Endodermal cell (in vitro differentiated cells): ENCODE data around the gene PES1. TPM values are rescaled to one million over a fixed set of nuclear protein-coding genes. Genes with fewer than 3 reads are reported as not detected.

ENCODE experiments used
- DNase-seq: peaks from one replicate; pipeline ENCODE4 v3.0.0-alpha.2; 2017
- H3K27ac ChIP-seq: 2 replicates; pipeline ENCODE4 v1.5.1; 2013; ENCODE audit warnings: mild to moderate bottlenecking, low read depth, low read length, moderate library complexity
- H3K27me3 ChIP-seq: 2 replicates; pipeline ENCODE4 v1.6.1; 2013; ENCODE audit warnings: mild to moderate bottlenecking, low read length, moderate library complexity; ENCODE audit not compliant: insufficient read depth, control insufficient read depth, poor library complexity, severe bottlenecking
- H3K36me3 ChIP-seq: 2 replicates; pipeline ENCODE4 v1.7.0; 2013; ENCODE audit warnings: mild to moderate bottlenecking, low read length, moderate library complexity; ENCODE audit not compliant: control insufficient read depth, insufficient read depth
- H3K4me1 ChIP-seq: one replicate; pipeline ENCODE4 v1.7.0; 2013; ENCODE audit warnings: low read length; ENCODE audit not compliant: control insufficient read depth, insufficient read depth
- H3K4me3 ChIP-seq: 2 replicates; pipeline ENCODE4 v1.5.1; 2013; ENCODE audit warnings: mild to moderate bottlenecking, low read length, moderate library complexity
- H3K9ac ChIP-seq: 2 replicates; pipeline ENCODE4 v1.6.1; 2013; ENCODE audit warnings: mild to moderate bottlenecking, low read length, moderate library complexity; ENCODE audit not compliant: poor library complexity, severe bottlenecking; ENCODE audit errors: extremely low read depth
- H3K9me3 ChIP-seq: 2 replicates; pipeline ENCODE4 v1.6.1; 2013; ENCODE audit warnings: mild to moderate bottlenecking, low read length, moderate library complexity; ENCODE audit not compliant: control insufficient read depth
- H3K27ac Mint-ChIP-seq: 2 replicates; pipeline ENCODE4 v1.8.0; 2020; ENCODE audit warnings: mixed read lengths
- H3K27me3 Mint-ChIP-seq: 2 replicates; pipeline ENCODE4 v1.8.0; 2021; ENCODE audit warnings: mild to moderate bottlenecking, mixed read lengths; ENCODE audit not compliant: insufficient read depth
- H3K36me3 Mint-ChIP-seq: 2 replicates; pipeline ENCODE4 v1.8.0; 2020; ENCODE audit warnings: low read depth, mixed read lengths
- H3K4me1 Mint-ChIP-seq: 2 replicates; pipeline ENCODE4 v1.8.0; 2020; ENCODE audit warnings: mixed read lengths
- H3K4me3 Mint-ChIP-seq: 2 replicates; pipeline ENCODE4 v1.8.0; 2020; ENCODE audit warnings: mild to moderate bottlenecking, moderate library complexity, mixed read lengths
- H3K9me3 Mint-ChIP-seq: 2 replicates; pipeline ENCODE4 v1.8.0; 2020; ENCODE audit warnings: mild to moderate bottlenecking, mixed read lengths
- WGBS, 2 experiments: methylation state at CpG; one replicate each; pipeline versions ENCODE4 v1.1.5 to v1.1.7; 2013; ENCODE audit warnings: missing lambda C conversion rate in 2 of 2, mixed read lengths in 1 of 2; ENCODE audit not compliant: insufficient coverage in 1 of 2, insufficient read length in 1 of 2; 5-methylcytosine and 5-hydroxymethylcytosine counted together
- total RNA-seq, 2 donors: library from RNA; stranded (reverse); fragmentation: NEBNext Ultra II Directional in 1 of 2; extraction: Animal tissue kit (Norgen Biotek cat#: 25700) in 1 of 2; gene quantifications; 2 replicates in 1 of 2; 3 replicates in 1 of 2; pipeline ENCODE4 v1.2.1, GENCODE V29; 2021
- TF ChIP-seq, protein P1 (sequence below): fragments of 200-600 bp; sonication (generic); conservative IDR thresholded peaks from 2 replicates; pipeline ENCODE4 v1.5.0; 2021; ENCODE audit warnings: antibody characterized with exemption, mild to moderate bottlenecking

PES1 gene
- total RNA-seq, 2 donors from 2014 or later = 78.7 to 90.2 TPM

DNA sequence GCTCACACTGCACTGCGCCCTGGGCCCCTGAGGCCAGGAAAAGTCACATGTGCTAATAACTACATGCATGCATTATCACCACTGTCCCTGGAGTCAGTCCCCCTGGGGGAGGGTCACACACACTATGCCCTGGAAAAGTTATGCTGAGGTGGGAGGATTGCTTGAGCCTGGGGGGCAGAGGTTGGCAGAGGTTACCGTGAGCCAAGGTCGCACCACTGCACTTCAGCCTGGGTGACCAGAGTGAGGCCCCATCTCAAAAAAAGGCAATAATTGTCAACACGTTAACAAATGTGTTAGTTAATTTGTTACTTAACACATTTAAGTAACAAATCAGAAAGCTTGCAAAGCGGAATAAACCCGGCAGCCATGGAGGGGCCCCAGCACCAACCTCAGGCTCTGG lies 31.8 kb downstream of the PES1 start:
- H3K9me3 ChIP-seq = no peaks in the 10 kb centered on the region
- TF ChIP-seq, protein P1, sequence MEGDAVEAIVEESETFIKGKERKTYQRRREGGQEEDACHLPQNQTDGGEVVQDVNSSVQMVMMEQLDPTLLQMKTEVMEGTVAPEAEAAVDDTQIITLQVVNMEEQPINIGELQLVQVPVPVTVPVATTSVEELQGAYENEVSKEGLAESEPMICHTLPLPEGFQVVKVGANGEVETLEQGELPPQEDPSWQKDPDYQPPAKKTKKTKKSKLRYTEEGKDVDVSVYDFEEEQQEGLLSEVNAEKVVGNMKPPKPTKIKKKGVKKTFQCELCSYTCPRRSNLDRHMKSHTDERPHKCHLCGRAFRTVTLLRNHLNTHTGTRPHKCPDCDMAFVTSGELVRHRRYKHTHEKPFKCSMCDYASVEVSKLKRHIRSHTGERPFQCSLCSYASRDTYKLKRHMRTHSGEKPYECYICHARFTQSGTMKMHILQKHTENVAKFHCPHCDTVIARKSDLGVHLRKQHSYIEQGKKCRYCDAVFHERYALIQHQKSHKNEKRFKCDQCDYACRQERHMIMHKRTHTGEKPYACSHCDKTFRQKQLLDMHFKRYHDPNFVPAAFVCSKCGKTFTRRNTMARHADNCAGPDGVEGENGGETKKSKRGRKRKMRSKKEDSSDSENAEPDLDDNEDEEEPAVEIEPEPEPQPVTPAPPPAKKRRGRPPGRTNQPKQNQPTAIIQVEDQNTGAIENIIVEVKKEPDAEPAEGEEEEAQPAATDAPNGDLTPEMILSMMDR = no peak
- Mint-ChIP-seq H3K4me1 (peaks cover 15% of the 10 kb centered on the region), H3K9me3 (no peaks in the 10 kb centered on the region), H3K4me3 (no peak overlapping the region), H3K27ac (peak overlapping the region; percentile 21), H3K36me3 (peaks cover 12% of the 10 kb centered on the region), H3K27me3 (no peaks in the 10 kb centered on the region)
- no peaks in the 10 kb centered on the region for H3K4me1 ChIP-seq
- no peaks in the 10 kb centered on the region for H3K27me3 ChIP-seq
- DNase-seq = no peak
- H3K9ac ChIP-seq = no peak overlapping the region
- no peak overlapping the region for H3K4me3 ChIP-seq
- 90 to 91% methylated on average over 2 to 6 of the region's 6 CpGs for WGBS, 2 experiments
- H3K27ac ChIP-seq = no peak overlapping the region
- H3K36me3 ChIP-seq = no peaks in the 10 kb centered on the region

- 87 to 91% methylated on average over 4 to 8 of the region's 8 CpGs for WGBS, 2 experiments
- no peaks in the 10 kb centered on the region for H3K9me3 ChIP-seq
- no peaks in the 10 kb centered on the region for H3K4me1 ChIP-seq
- no peak overlapping the region for H3K27ac ChIP-seq
- DNase-seq = peak; percentile 74
- no peak overlapping the region for H3K9ac ChIP-seq
- no peak overlapping the region for H3K4me3 Mint-ChIP-seq
- H3K4me1 Mint-ChIP-seq = peaks cover 15% of the 10 kb centered on the region
- H3K27me3 Mint-ChIP-seq = no peaks in the 10 kb centered on the region
- no peaks in the 10 kb centered on the region for H3K9me3 Mint-ChIP-seq
- TF ChIP-seq, protein P1 = peak; percentile 60
- H3K4me3 ChIP-seq = no peak overlapping the region
- no peak overlapping the region for H3K27ac Mint-ChIP-seq
- H3K36me3 ChIP-seq = no peaks in the 10 kb centered on the region
- H3K27me3 ChIP-seq = no peaks in the 10 kb centered on the region
- H3K36me3 Mint-ChIP-seq = peaks cover 13% of the 10 kb centered on the region
These were observed 34.5 kb downstream of the PES1 start for GRCh38 chr22:30557243-30557642.

DNA sequence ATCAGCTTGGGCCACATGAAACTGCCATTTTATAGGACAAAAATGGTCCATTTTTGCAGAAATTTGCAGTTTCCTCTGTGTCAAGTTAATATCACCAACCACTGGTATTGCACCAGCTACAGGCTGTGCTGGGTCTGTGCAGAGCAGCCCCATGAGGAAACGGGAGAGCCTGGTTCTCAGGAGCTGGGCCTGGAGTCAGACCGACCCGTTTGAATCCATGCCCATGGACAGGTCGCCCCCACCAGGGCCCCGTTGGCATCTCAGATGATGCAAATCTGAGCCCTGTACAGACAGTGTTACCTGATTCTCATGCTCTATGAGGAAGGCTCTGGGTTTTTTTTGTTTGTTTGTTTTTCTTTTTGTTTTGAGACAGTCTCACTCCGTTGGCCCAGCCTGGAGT lies 35.3 kb downstream of the PES1 start:
- 73 to 84% methylated on average over 2 to 6 of the region's 6 CpGs for WGBS, 2 experiments
- peaks cover 11% of the 10 kb centered on the region for H3K4me1 Mint-ChIP-seq
- Histone ChIP-seq H3K27ac (no peak overlapping the region), H3K4me1 (no peaks in the 10 kb centered on the region), H3K9ac (no peak overlapping the region), H3K36me3 (no peaks in the 10 kb centered on the region), H3K9me3 (no peaks in the 10 kb centered on the region), H3K27me3 (no peaks in the 10 kb centered on the region), H3K4me3 (no peak overlapping the region)
- H3K36me3 Mint-ChIP-seq = peaks cover 12% of the 10 kb centered on the region
- DNase-seq = peak; percentile 64
- H3K9me3 Mint-ChIP-seq = no peaks in the 10 kb centered on the region
- H3K27ac Mint-ChIP-seq = no peak overlapping the region
- TF ChIP-seq, protein P1 = peak; percentile 50
- H3K27me3 Mint-ChIP-seq = no peaks in the 10 kb centered on the region
- H3K4me3 Mint-ChIP-seq = no peak overlapping the region
